Fibroblast of mammary gland (primary cell): ENCODE measurements around the gene RSPO3.
A peak's percentile ranks its signal among the peaks of the same experiment; 100 is the strongest.

Experiments used
- DNase-seq: peaks from one replicate; pipeline ENCODE4 v3.0.0-alpha.2; 2010; ENCODE audit warnings: low read depth
- H3K4me3 ChIP-seq: 2 replicates; pipeline ENCODE4 v1.5.1; 2011; ENCODE audit warnings: low read depth, mild to moderate bottlenecking, low read length, moderate library complexity; ENCODE audit not compliant: control insufficient read depth
- TF ChIP-seq, protein P1 (sequence below): conservative IDR thresholded peaks from 2 replicates; pipeline ENCODE4 v1.5.1; 2011; ENCODE audit warnings: low read depth, low read length, inconsistent platforms; ENCODE audit not compliant: control insufficient read depth, insufficient read depth

RSPO3 gene

DNA sequence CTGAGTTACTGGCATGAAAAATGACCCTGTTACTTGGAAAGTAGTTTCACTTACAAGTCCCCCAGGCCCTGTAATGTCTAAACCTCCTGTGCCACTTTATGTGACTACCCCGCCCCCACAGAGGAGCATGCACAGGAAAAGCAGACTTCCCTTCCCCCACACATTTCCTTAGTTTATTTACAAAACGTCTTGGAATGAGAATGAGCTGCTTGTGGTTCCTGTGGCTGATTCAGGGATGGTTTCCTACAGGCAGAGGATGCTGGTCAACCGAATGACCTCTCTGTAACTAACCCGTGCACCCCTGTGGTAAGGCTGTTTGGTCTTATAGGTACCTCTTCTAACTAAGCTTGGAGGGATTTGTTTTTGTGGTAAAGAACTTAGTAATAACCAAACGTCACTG is 28.5 kb downstream of the RSPO3 start:
- TF ChIP-seq, protein P1, sequence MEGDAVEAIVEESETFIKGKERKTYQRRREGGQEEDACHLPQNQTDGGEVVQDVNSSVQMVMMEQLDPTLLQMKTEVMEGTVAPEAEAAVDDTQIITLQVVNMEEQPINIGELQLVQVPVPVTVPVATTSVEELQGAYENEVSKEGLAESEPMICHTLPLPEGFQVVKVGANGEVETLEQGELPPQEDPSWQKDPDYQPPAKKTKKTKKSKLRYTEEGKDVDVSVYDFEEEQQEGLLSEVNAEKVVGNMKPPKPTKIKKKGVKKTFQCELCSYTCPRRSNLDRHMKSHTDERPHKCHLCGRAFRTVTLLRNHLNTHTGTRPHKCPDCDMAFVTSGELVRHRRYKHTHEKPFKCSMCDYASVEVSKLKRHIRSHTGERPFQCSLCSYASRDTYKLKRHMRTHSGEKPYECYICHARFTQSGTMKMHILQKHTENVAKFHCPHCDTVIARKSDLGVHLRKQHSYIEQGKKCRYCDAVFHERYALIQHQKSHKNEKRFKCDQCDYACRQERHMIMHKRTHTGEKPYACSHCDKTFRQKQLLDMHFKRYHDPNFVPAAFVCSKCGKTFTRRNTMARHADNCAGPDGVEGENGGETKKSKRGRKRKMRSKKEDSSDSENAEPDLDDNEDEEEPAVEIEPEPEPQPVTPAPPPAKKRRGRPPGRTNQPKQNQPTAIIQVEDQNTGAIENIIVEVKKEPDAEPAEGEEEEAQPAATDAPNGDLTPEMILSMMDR, result no peak
- peak; percentile 82 for DNase-seq
- H3K4me3 ChIP-seq, result no peak overlapping the region

DNA sequence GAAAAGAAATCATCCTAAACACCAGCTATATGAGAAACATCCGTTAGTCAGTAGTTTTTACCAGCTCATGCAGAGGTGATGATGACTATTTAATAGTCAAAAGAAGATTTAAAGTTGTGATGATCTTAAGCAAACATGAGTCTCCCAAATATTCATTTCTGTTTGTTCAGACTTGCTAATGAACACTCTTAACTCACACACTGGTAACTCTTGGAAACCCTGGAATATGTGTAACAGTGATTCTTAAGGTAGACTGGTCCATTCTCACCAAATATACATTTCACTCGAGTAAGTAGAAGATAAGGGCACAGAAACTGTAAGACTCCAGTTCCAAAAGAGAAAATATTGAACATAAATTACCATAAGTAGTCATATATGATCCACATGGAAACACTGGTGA is 29.1 kb downstream of the RSPO3 start:
- TF ChIP-seq, protein P1, result no peak
- H3K4me3 ChIP-seq, result no peak overlapping the region
- no peak for DNase-seq

DNA sequence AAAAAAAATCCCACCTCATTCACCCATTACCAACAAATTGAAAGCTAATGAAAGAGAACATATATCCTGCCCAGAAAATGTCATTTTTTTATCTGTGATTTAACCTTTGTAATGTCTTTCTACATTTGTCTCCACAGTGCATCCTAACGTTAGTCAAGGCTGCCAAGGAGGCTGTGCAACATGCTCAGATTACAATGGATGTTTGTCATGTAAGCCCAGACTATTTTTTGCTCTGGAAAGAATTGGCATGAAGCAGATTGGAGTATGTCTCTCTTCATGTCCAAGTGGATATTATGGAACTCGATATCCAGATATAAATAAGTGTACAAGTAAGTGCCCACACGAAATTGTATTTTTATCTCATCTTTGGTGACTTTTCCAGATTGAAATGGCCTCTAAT is 30.0 kb downstream of the RSPO3 start:
- DNase-seq, result peak; percentile 25
- no peak overlapping the region for H3K4me3 ChIP-seq
- TF ChIP-seq, protein P1, result no peak

DNA sequence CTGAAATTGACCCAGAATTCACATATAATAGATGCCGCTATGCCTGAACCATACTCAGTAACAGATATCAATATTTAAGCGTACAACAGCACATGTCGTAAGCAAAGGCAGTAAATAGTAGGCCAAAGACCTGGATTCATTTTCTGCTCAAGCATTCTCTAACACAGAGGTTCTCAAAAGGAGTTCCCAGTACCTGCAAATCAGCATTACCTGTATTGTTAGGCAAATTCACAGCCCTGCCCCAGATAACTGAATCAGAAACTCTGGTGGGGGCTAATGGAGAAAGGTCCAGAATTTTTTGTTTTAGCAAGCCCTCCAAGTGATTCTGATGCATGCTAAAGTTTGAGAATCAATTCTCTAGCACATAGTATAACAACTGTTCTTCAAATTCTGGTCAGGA is 36.0 kb downstream of the RSPO3 start:
- TF ChIP-seq, protein P1, result no peak
- no peak for DNase-seq
- no peak overlapping the region for H3K4me3 ChIP-seq

DNA sequence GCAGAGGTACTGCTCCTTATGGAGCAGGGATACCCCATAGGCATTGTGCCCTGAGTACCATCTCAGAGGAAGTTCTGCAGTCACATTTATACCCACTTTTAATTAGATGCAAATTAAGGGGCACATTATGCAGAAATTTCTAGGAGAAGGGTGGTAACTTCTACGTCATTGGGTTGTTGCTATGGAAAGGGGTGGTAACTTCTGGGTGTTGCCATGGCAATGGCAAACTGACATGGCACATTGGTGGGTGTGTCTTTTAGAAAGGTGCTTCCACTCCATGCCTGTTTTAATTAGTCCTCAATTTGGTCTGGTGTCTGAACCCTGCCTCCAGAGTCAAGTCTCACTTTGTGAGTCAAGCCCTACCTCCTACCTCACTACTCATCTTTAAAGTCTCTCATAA is 42.0 kb downstream of the RSPO3 start:
- H3K4me3 ChIP-seq, result no peak overlapping the region
- DNase-seq, result no peak
- TF ChIP-seq, protein P1, result no peak

DNA sequence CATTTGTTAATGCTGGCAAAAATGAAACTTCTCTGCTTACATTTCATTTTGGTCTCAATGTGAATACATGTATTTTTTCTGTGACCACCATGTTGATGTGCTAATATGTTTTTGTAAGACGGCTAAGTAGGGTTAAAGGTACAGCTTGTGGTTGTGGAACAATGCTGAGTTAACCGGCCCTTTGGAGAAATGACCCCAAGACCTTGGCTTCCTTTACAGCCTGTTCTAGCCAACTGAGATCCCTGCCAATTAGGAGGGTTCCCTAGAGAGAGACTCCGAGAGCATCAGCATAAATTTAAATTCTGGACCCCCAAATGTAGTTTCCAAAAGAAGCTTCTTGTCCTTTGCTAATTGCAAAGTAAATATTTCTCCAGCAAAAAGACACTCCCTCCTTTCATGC is 44.4 kb downstream of the RSPO3 start:
- DNase-seq, result peak; percentile 83
- TF ChIP-seq, protein P1, result no peak
- H3K4me3 ChIP-seq, result no peak overlapping the region

DNA sequence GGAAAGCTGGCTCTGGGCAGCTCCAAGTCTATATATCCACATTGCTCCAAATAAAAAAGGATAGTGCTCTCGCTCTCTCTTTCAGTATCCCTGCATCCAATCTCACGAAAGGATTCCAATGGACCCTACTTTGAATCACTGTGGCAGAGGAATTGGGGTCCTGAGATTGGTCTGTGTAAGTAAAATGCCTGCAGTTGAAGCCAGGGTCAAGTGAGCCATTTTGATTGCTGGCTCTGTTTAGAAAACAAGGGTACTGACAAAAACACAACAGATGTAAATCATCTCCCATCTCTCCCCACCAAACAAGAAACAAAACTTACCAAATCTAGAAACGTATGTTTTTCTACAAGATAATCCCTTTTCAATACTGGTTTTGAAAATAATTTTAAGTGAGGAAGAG is 45.6 kb downstream of the RSPO3 start:
- no peak overlapping the region for H3K4me3 ChIP-seq
- TF ChIP-seq, protein P1, result no peak
- no peak for DNase-seq
